ENCODE data around the gene CACNG3.

- TF ChIP-seq CTCF (conservative IDR thresholded peaks at IDR 0.05 in 1 of 2, IDR thresholded peaks at IDR 0.05 in 1 of 2; ENCODE audit: extremely low read depth in 1 of 2, insufficient read depth in 1 of 2, low read depth in 1 of 2, low read length in 2 of 2), result no peak
- TF ChIP-seq EZH2 (IDR thresholded peaks at IDR 0.05; ENCODE audit: borderline replicate concordance, low read length), result no peak
Observed at GRCh38 chr16:24270721-24271442, 14.7 kb downstream of the CACNG3 start.
